Activated T-cell treated with anti-CD3 and anti-CD28 coated beads, Interleukin-2, amount 50 U/mL, for 72 hours (primary cell): Measurements from ENCODE around the gene TMEM108. TPM values are rescaled to one million over a fixed set of nuclear protein-coding genes. Genes with fewer than 3 reads are reported as not detected.

Experiments
- ATAC-seq, 2 donors: fragments of 150-1000 bp; cut with Tn5 transposase; replicated peaks in 1 of 2; 2 replicates each; pipeline ENCODE4 v1.10.0; 2021; ENCODE audit warnings: moderate library complexity in 2 of 2, mild to moderate bottlenecking in 1 of 2
- DNase-seq, 2 donors: peaks; one replicate each; pipeline ENCODE4 v3.0.0; 2021 to 2022; ENCODE audit warnings: mixed read lengths in 1 of 2
- H3K27ac Mint-ChIP-seq: one replicate; pipeline ENCODE4 v1.8.0; 2022; ENCODE audit warnings: mild to moderate bottlenecking, moderate library complexity, mixed read lengths
- H3K27me3 Mint-ChIP-seq: one replicate; pipeline ENCODE4 v1.8.0; 2022; ENCODE audit warnings: low read depth, mixed read lengths
- H3K36me3 Mint-ChIP-seq, 2 donors: one replicate each; pipeline ENCODE4 v1.8.0; 2022; ENCODE audit warnings: mixed read lengths in 2 of 2, mild to moderate bottlenecking in 1 of 2; ENCODE audit not compliant: insufficient read depth in 2 of 2
- H3K4me1 Mint-ChIP-seq: one replicate; pipeline ENCODE4 v1.8.0; 2022; ENCODE audit warnings: low read depth, mixed read lengths
- H3K4me3 Mint-ChIP-seq, 2 donors: one replicate each; pipeline ENCODE4 v1.8.0; 2022; ENCODE audit warnings: mild to moderate bottlenecking in 2 of 2, mixed read lengths in 2 of 2, moderate library complexity in 2 of 2
- H3K9me3 Mint-ChIP-seq, 2 donors: one replicate each; pipeline ENCODE4 v1.8.0; 2022; ENCODE audit warnings: mixed read lengths in 2 of 2
- total RNA-seq, 2 donors: library from RNA; stranded (reverse); gene quantifications; one replicate each; pipeline ENCODE4 v1.2.3, GENCODE V29; 2022

The TMEM108 gene
- total RNA-seq, 2 donors from 2014 or later, result 0.12 TPM; not detected in 1

- ATAC-seq (no peak), DNase-seq (no peak)
- Mint-ChIP-seq H3K9me3 (no peaks in the 10 kb centered on the region), H3K4me3 (no peak overlapping the region), H3K4me1 (no peaks in the 10 kb centered on the region), H3K27ac (no peak overlapping the region), H3K27me3 (peaks cover 11% of the 10 kb centered on the region), H3K36me3 (no peaks in the 10 kb centered on the region)
Measured at GRCh38 chr3:133106169-133106568, 68.0 kb downstream of the TMEM108 start.

DNA sequence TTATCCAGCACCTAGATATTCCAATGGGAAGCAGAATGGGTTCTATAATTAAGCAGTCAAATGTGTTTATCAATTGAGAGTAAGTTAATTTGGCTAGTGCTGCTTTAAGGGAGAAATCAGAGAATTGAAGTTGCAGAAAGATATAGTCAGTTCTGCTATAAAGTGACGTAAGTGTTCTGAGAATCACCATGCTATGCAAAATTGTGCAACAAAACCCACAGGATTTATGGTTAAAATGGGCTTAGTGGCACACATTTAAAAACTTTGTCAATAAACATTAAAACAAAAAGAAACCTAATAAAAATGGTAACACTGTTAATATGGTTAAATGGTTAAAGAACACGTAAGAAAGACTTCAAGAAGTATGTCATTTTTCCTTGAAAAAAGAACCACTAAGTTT, 74.5 kb downstream of the TMEM108 start:
- peaks cover 11% of the 10 kb centered on the region for H3K27me3 Mint-ChIP-seq
- no peak overlapping the region for H3K4me3 Mint-ChIP-seq
- ATAC-seq (no peak), DNase-seq (no peak)
- no peaks in the 10 kb centered on the region for H3K36me3 Mint-ChIP-seq
- H3K27ac Mint-ChIP-seq, result no peak overlapping the region
- H3K9me3 Mint-ChIP-seq, result no peaks in the 10 kb centered on the region
- no peaks in the 10 kb centered on the region for H3K4me1 Mint-ChIP-seq

DNA sequence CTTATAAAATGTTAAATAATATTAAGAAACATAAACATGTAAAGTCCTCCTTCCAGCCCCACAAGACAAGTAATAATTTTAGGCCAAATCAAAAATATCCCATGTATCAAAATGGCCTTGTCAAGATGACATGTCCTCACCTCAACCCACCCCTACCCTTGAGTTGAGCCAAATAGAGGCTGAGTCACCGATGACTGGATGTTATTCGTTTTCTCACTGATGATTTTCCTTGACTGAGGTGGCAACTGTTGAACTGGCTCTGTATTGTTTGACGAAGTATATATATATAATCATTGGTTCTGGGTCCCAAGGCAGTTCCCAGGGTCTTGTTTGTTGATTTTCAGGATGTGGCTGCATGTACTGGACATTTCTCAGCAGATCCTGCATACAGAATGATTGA, 75.3 kb downstream of the TMEM108 start:
- no peaks in the 10 kb centered on the region for H3K36me3 Mint-ChIP-seq
- ATAC-seq (no peak), DNase-seq (no peak)
- no peaks in the 10 kb centered on the region for H3K9me3 Mint-ChIP-seq
- peaks cover 11% of the 10 kb centered on the region for H3K27me3 Mint-ChIP-seq
- H3K4me3 Mint-ChIP-seq, result no peak overlapping the region
- no peak overlapping the region for H3K27ac Mint-ChIP-seq
- H3K4me1 Mint-ChIP-seq, result no peaks in the 10 kb centered on the region

- no peak overlapping the region for H3K4me3 Mint-ChIP-seq
- ATAC-seq (no peak), DNase-seq (no peak)
- H3K36me3 Mint-ChIP-seq, result no peaks in the 10 kb centered on the region
- no peak overlapping the region for H3K27ac Mint-ChIP-seq
- no peaks in the 10 kb centered on the region for H3K4me1 Mint-ChIP-seq
- H3K27me3 Mint-ChIP-seq, result peaks cover 11% of the 10 kb centered on the region
- no peaks in the 10 kb centered on the region for H3K9me3 Mint-ChIP-seq
Measured at GRCh38 chr3:133113927-133114597, 75.9 kb downstream of the TMEM108 start.

DNA sequence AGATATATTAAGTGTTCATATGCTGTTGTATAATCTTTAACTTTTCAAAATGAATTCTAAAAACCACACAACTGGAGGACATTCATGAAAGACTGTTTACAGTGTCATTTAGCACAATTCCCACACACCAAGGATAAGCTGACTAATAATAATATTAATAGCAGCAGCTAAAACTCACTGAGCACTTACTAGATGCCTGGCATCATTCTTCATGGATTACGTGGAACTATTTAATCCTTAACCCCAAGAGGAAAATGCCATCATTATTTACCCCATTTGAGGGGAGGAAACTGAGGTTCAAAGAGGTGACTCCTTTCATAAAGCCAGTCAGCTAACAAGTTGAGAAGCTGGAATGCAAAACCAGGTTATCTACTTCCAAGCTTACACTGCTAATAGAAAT, 77.0 kb downstream of the TMEM108 start:
- ATAC-seq (no peak), DNase-seq (no peak)
- peaks cover 6% of the 10 kb centered on the region for H3K27me3 Mint-ChIP-seq
- no peaks in the 10 kb centered on the region for H3K4me1 Mint-ChIP-seq
- no peak overlapping the region for H3K27ac Mint-ChIP-seq
- H3K4me3 Mint-ChIP-seq, result no peak overlapping the region
- H3K9me3 Mint-ChIP-seq, result no peaks in the 10 kb centered on the region
- H3K36me3 Mint-ChIP-seq, result no peaks in the 10 kb centered on the region

DNA sequence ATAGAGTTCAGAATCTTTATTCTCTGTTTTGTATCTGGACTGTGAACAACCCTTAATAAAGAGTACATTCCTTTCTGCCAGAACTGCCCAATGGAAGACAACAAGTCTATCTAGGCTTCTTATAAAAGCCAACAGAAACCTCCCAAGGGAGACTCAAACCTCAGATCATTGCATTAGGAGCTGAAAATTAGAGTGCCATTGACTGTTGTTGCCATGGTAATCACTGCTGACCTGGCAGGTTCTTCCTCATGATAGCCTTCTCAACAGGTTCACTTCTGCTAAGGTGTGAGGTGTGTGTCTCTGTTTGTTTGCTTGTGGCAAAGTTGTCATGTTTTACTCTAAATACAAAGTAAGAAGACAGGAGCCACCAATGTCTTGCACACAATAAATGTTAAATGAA, 79.2 kb downstream of the TMEM108 start:
- H3K36me3 Mint-ChIP-seq, result no peaks in the 10 kb centered on the region
- ATAC-seq (no peak), DNase-seq (no peak)
- H3K9me3 Mint-ChIP-seq, result no peaks in the 10 kb centered on the region
- H3K4me1 Mint-ChIP-seq, result no peaks in the 10 kb centered on the region
- H3K4me3 Mint-ChIP-seq, result no peak overlapping the region
- H3K27me3 Mint-ChIP-seq, result no peaks in the 10 kb centered on the region
- no peak overlapping the region for H3K27ac Mint-ChIP-seq

- no peak overlapping the region for H3K4me3 Mint-ChIP-seq
- H3K27ac Mint-ChIP-seq, result no peak overlapping the region
- ATAC-seq (no peak), DNase-seq (no peak)
- H3K27me3 Mint-ChIP-seq, result no peaks in the 10 kb centered on the region
- H3K9me3 Mint-ChIP-seq, result no peaks in the 10 kb centered on the region
- no peaks in the 10 kb centered on the region for H3K36me3 Mint-ChIP-seq
- H3K4me1 Mint-ChIP-seq, result no peaks in the 10 kb centered on the region
Measured at GRCh38 chr3:133119176-133119575, 81.0 kb downstream of the TMEM108 start.

GRCh38 chr3:133121450-133121849, 83.3 kb downstream of the TMEM108 start:
- H3K4me1 Mint-ChIP-seq, result no peaks in the 10 kb centered on the region
- ATAC-seq (no peak), DNase-seq (no peak)
- H3K27ac Mint-ChIP-seq, result no peak overlapping the region
- H3K4me3 Mint-ChIP-seq, result no peak overlapping the region
- no peaks in the 10 kb centered on the region for H3K36me3 Mint-ChIP-seq
- no peaks in the 10 kb centered on the region for H3K9me3 Mint-ChIP-seq
- H3K27me3 Mint-ChIP-seq, result peaks cover 15% of the 10 kb centered on the region

DNA sequence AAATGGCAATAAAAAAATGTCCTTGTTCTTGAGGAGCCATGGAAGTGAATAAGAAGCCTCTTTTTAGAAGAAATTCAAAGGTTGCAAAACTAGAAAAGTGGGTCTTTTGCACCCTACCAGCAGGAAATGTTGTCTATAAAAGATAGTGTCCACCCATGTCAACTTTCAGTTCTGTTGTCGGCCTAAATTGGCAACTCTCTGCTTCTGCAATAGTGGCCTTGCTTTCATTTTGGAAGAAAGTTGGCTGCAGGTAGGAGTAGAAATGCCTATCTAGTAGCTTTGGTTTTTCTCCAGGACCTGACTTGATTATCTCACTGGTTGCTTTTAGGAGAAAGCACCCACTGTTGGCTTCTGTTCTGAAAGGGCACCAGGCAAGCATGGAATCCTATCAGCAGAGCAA, 85.4 kb downstream of the TMEM108 start:
- Mint-ChIP-seq H3K36me3 (no peaks in the 10 kb centered on the region), H3K4me1 (no peaks in the 10 kb centered on the region), H3K9me3 (no peaks in the 10 kb centered on the region), H3K27me3 (peaks cover 15% of the 10 kb centered on the region), H3K27ac (no peak overlapping the region), H3K4me3 (no peak overlapping the region)
- DNase-seq, result no peak
- ATAC-seq, result no peak

- no peaks in the 10 kb centered on the region for H3K4me1 Mint-ChIP-seq
- no peak for ATAC-seq
- H3K4me3 Mint-ChIP-seq, result no peak overlapping the region
- DNase-seq, result no peak
- H3K36me3 Mint-ChIP-seq, result no peaks in the 10 kb centered on the region
- H3K9me3 Mint-ChIP-seq, result no peaks in the 10 kb centered on the region
- no peak overlapping the region for H3K27ac Mint-ChIP-seq
- peaks cover 15% of the 10 kb centered on the region for H3K27me3 Mint-ChIP-seq
Measured at GRCh38 chr3:133124511-133124910, 86.3 kb downstream of the TMEM108 start.

GRCh38 chr3:133125171-133125570, 87.0 kb downstream of the TMEM108 start:
- Mint-ChIP-seq H3K27me3 (peaks cover 15% of the 10 kb centered on the region), H3K4me1 (no peaks in the 10 kb centered on the region), H3K27ac (no peak overlapping the region), H3K4me3 (no peak overlapping the region), H3K9me3 (no peaks in the 10 kb centered on the region), H3K36me3 (no peaks in the 10 kb centered on the region)
- ATAC-seq (no peak), DNase-seq (no peak)

DNA sequence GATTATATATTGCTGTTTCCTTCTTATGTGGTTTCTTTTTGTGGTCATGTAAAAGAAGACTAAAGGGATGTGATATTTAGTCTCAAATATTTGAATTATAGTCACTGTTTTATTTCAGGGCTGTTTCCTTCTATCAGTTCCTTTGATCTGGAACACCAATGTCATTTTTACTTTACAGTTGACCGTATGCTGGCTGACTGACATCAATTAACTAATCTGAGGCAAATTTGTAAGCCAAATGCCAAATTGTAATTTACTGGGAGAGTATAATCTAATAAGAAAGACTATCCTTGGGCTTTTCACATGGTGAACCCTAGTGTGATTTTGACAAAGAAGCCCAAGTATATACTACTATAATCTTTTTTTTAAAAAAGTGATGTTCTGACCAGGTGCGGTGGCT, 87.6 kb downstream of the TMEM108 start:
- DNase-seq, result no peak
- ATAC-seq, result no peak
- Mint-ChIP-seq H3K36me3 (no peaks in the 10 kb centered on the region), H3K4me1 (no peaks in the 10 kb centered on the region), H3K9me3 (no peaks in the 10 kb centered on the region), H3K27me3 (peaks cover 15% of the 10 kb centered on the region), H3K27ac (no peak overlapping the region), H3K4me3 (no peak overlapping the region)

GRCh38 chr3:133127381-133127780, 89.2 kb downstream of the TMEM108 start:
- ATAC-seq, result no peak
- no peaks in the 10 kb centered on the region for H3K9me3 Mint-ChIP-seq
- no peak overlapping the region for H3K27ac Mint-ChIP-seq
- H3K36me3 Mint-ChIP-seq, result no peaks in the 10 kb centered on the region
- no peaks in the 10 kb centered on the region for H3K4me1 Mint-ChIP-seq
- peaks cover 15% of the 10 kb centered on the region for H3K27me3 Mint-ChIP-seq
- no peak for DNase-seq
- no peak overlapping the region for H3K4me3 Mint-ChIP-seq

DNA sequence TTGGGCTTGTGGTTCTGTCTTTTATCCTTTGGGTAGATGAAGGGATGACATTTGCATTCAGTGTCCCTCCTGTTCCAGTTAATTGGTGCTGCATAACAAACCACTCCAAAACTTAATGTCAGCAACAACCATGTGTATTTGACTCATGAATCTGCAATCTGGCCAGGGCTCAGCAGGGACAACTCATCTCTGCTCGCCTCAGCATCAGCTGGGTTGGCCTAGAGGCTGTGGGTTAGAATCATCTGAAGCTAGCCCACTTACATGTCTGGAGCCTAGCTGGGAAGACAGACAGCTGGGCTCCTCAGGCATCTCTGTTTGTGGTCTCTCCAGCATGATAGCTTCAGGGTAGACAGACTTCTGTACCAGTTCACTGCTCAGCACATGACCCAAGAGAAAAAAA, 92.0 kb downstream of the TMEM108 start:
- Mint-ChIP-seq H3K36me3 (no peaks in the 10 kb centered on the region), H3K9me3 (no peaks in the 10 kb centered on the region), H3K27me3 (peaks cover 6% of the 10 kb centered on the region), H3K27ac (no peak overlapping the region), H3K4me3 (no peak overlapping the region), H3K4me1 (no peaks in the 10 kb centered on the region)
- ATAC-seq (no peak), DNase-seq (no peak)
